Trophoblast cell (in vitro differentiated cells and primary cell): ENCODE data around the gene MRPS7.

Source experiments
- DNase-seq, 2 donors: peaks; one replicate each; pipeline ENCODE4 v3.0.0-alpha.2; 2016
- H2AFZ ChIP-seq: 2 replicates; pipeline ENCODE4 v1.6.1; 2013; ENCODE audit warnings: low read length, moderate library complexity, mild to moderate bottlenecking; ENCODE audit not compliant: insufficient read depth, poor library complexity
- H2AK5ac ChIP-seq: 2 replicates; pipeline ENCODE4 v1.6.1; 2013; ENCODE audit warnings: mild to moderate bottlenecking, low read length
- H2BK120ac ChIP-seq: 2 replicates; pipeline ENCODE4 v1.6.1; 2013; ENCODE audit warnings: low read length, mild to moderate bottlenecking, moderate library complexity; ENCODE audit not compliant: insufficient read depth, poor library complexity
- H2BK12ac ChIP-seq: 2 replicates; pipeline ENCODE4 v1.6.1; 2013; ENCODE audit warnings: mild to moderate bottlenecking, low read length, moderate library complexity
- H2BK5ac ChIP-seq: 2 replicates; pipeline ENCODE4 v1.6.1; 2013; ENCODE audit warnings: low read length, low read depth, moderate library complexity, mild to moderate bottlenecking; ENCODE audit not compliant: poor library complexity
- H3K14ac ChIP-seq: 2 replicates; pipeline ENCODE4 v1.6.1; 2013; ENCODE audit warnings: mild to moderate bottlenecking, low read length
- H3K18ac ChIP-seq: 2 replicates; pipeline ENCODE4 v1.6.1; 2013; ENCODE audit warnings: mild to moderate bottlenecking, low read length
- H3K23ac ChIP-seq: 2 replicates; pipeline ENCODE4 v1.6.1; 2013; ENCODE audit warnings: low read length
- H3K27ac ChIP-seq: 2 replicates; pipeline ENCODE4 v1.5.1; 2013; ENCODE audit warnings: low read depth, mild to moderate bottlenecking, inconsistent platforms, low read length, moderate library complexity
- H3K27me3 ChIP-seq: 2 replicates; pipeline ENCODE4 v1.6.1; 2013; ENCODE audit warnings: inconsistent platforms, mild to moderate bottlenecking, low read length, moderate library complexity; ENCODE audit not compliant: insufficient read depth
- H3K36me3 ChIP-seq, 2 experiments: 1 replicate in 1 of 2; 2 replicates in 1 of 2; pipeline ENCODE4 v1.6.1; 2013; ENCODE audit warnings: low read length in 2 of 2, mild to moderate bottlenecking in 2 of 2, moderate library complexity in 1 of 2; ENCODE audit not compliant: insufficient read depth in 2 of 2, control insufficient read depth in 1 of 2
- H3K4ac ChIP-seq: 2 replicates; pipeline ENCODE4 v1.6.1; 2013; ENCODE audit warnings: low read depth, mild to moderate bottlenecking, low read length, moderate library complexity
- H3K4me1 ChIP-seq, 2 experiments: 1 replicate in 1 of 2; 2 replicates in 1 of 2; pipeline ENCODE4 v1.6.1; 2013; ENCODE audit warnings: low read length in 2 of 2, mild to moderate bottlenecking in 2 of 2, moderate library complexity in 1 of 2; ENCODE audit not compliant: insufficient read depth in 2 of 2, control insufficient read depth in 1 of 2
- H3K4me2 ChIP-seq: 2 replicates; pipeline ENCODE4 v1.6.1; 2013; ENCODE audit warnings: inconsistent platforms, mild to moderate bottlenecking, low read length, moderate library complexity
- H3K4me3 ChIP-seq: 2 replicates; pipeline ENCODE4 v1.5.1; 2013; ENCODE audit warnings: mild to moderate bottlenecking, low read depth, low read length, inconsistent platforms
- H3K79me1 ChIP-seq: one replicate; pipeline ENCODE4 v1.6.1; 2013; ENCODE audit warnings: low read length
- H3K79me2 ChIP-seq: 2 replicates; pipeline ENCODE4 v1.6.1; 2013; ENCODE audit warnings: low read length, mild to moderate bottlenecking; ENCODE audit not compliant: control insufficient read depth, insufficient read depth, poor library complexity
- H3K9ac ChIP-seq: 2 replicates; pipeline ENCODE4 v1.6.1; 2013; ENCODE audit warnings: mild to moderate bottlenecking, low read length
- H3K9me3 ChIP-seq: 2 replicates; pipeline ENCODE4 v1.6.1; 2013; ENCODE audit warnings: low read depth, mild to moderate bottlenecking, control low read depth, inconsistent platforms, low read length; ENCODE audit not compliant: insufficient read depth
- H4K12ac ChIP-seq: 2 replicates; pipeline ENCODE4 v1.6.1; 2013; ENCODE audit warnings: low read depth, mild to moderate bottlenecking, low read length, moderate library complexity
- H4K8ac ChIP-seq: 2 replicates; pipeline ENCODE4 v1.6.1; 2013; ENCODE audit warnings: low read depth, mild to moderate bottlenecking, low read length, moderate library complexity
- H4K91ac ChIP-seq: one replicate; pipeline ENCODE4 v1.6.1; 2013; ENCODE audit warnings: low read depth, mild to moderate bottlenecking, low read length, moderate library complexity
- WGBS: extraction: QIAGEN DNeasy Blood & Tissue Kit; methylation state at CpG from one replicate; pipeline ENCODE4 v1.1.7; 2013; ENCODE audit warnings: missing lambda C conversion rate; ENCODE audit not compliant: insufficient read length, insufficient coverage; ENCODE audit errors: extremely low coverage; 5-methylcytosine and 5-hydroxymethylcytosine counted together

Gene MRPS7

DNA sequence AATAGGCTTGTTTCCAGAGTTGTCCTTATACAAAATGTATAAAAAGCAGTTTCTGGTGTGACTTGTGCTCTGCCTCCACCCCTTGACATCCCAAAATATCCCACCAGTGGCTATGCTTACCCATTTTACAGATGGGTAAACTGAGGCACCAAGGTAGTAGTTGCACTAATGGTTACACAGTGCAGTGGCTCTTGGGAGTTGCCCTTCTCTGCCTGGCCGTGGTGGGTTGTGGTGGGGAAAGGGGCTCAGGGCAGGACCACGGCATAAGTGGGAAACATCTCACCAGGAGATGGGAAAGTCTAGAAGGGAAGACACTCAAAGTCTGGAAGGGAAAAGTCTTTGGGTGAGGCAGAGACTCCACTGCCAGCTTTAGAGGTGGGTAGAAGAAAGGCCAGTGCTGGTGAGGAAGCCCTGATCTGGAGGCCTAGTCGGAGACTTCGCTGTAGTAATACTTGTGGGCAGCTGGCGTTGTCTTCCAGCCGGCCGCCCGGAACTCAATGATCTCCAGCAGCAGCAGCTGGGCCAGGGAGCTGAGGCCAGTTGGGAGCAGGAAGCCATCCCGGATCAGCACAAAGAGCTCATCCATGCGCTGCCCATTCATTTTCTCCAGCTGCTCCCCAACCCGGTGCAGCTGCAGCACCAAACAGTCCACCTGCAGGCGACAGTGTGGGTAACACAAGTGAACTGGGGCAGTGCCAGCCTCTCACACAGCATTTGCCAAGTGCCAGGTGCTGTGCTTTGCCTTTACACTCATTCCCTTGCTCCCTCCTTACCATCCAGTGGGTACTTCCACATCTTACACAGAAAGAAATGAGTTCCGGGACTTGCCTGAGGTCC, 4.9 kb downstream of the MRPS7 start:
- Histone ChIP-seq H3K23ac (no peak overlapping the region), H2AFZ (no peak overlapping the region), H3K4me1 (peaks cover 5 to 15% of the 10 kb centered on the region in 2 experiments), H3K27ac (no peak overlapping the region), H2AK5ac (no peak overlapping the region), H4K91ac (no peak overlapping the region), H2BK5ac (no peak overlapping the region), H3K9ac (no peak overlapping the region), H3K18ac (no peak overlapping the region), H3K27me3 (no peaks in the 10 kb centered on the region), H2BK120ac (no peak overlapping the region), H3K79me1 (peaks cover 16% of the 10 kb centered on the region), H3K79me2 (peaks cover 9% of the 10 kb centered on the region), H4K12ac (no peak overlapping the region), H3K4me3 (no peak overlapping the region), H3K14ac (no peak overlapping the region), H3K9me3 (no peaks in the 10 kb centered on the region), H3K4ac (no peak overlapping the region), H3K36me3 (peaks cover 25 to 33% of the 10 kb centered on the region in 2 experiments), H2BK12ac (no peak overlapping the region), H3K4me2 (no peak overlapping the region), H4K8ac (no peak overlapping the region)
- no peak for DNase-seq
- WGBS = no CpG with 5 or more reads among the region's 13 CpGs

DNA sequence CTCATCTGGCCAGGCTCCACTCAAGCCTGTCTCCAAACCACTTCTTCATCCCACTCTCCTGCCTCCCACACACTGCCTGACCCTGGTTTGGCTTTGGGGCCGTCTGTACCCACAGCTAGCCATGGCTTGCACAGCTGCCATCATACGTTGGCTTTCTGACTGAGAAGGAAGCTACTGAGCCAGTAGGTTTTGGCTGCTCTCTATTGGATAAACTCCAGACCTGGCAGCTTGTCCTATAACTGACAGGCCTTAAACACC, 5.4 kb downstream of the MRPS7 start:
- H3K79me2 ChIP-seq = peaks cover 7% of the 10 kb centered on the region

DNA sequence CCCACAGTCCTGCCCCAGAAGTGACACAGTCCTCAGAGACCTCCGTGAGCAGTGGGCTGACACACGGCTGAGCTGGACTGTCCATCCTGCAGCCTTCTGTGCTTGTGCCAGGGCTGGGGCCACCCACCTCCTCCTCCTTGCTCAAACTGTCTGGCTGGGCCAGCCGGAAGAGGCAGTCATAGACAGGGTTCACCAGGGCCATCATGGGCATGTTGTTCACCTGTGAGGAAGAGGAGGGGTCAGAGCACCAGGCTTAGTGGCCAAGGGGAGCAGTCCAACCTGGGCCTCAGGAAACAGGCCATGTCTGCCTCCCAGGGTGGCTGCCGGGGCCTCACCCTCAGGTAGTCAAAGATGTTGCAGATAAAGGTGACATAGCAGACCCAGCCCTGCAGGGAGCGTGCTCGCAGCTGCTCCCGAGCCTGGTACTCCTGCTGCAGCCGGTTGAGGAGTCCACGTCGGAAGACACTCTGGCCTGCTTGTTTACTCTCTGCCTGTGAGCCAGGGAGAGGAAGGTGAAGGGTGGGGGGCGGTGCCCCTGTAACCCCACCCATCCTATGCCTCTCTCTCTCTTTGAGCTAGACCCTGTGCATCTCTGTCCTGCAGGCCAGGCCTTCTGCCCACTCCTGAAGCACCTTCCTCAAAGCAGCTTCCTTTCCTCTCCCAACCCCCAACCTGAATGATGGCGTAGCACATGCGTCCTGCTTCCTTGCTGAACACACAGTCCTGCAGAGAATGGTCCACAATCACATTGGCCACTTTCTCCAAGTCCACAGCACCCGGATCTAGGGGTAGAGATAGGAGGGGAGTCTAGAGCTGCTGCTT, 5.9 kb downstream of the MRPS7 start:
- H4K91ac ChIP-seq = no peak overlapping the region
- H2AFZ ChIP-seq = no peak overlapping the region
- H3K4me1 ChIP-seq = peaks cover 1 to 10% of the 10 kb centered on the region in 2 experiments
- H3K9me3 ChIP-seq = no peaks in the 10 kb centered on the region
- no peak overlapping the region for H3K9ac ChIP-seq
- no peak overlapping the region for H2BK5ac ChIP-seq
- H2AK5ac ChIP-seq = no peak overlapping the region
- H3K79me1 ChIP-seq = peaks cover 10% of the 10 kb centered on the region
- H4K12ac ChIP-seq = no peak overlapping the region
- H2BK120ac ChIP-seq = no peak overlapping the region
- no peak overlapping the region for H2BK12ac ChIP-seq
- H3K4ac ChIP-seq = no peak overlapping the region
- peak; percentile 25 to 58 for DNase-seq
- H3K14ac ChIP-seq = no peak overlapping the region
- no peak overlapping the region for H3K4me2 ChIP-seq
- no peak overlapping the region for H3K27ac ChIP-seq
- no peaks in the 10 kb centered on the region for H3K27me3 ChIP-seq
- H3K36me3 ChIP-seq = peaks cover 25 to 33% of the 10 kb centered on the region in 2 experiments
- H4K8ac ChIP-seq = no peak overlapping the region
- no peak overlapping the region for H3K18ac ChIP-seq
- no CpG with 5 or more reads among the region's 14 CpGs for WGBS
- no peak overlapping the region for H3K4me3 ChIP-seq
- no peak overlapping the region for H3K23ac ChIP-seq
- H3K79me2 ChIP-seq = peaks cover 5% of the 10 kb centered on the region

More for the DNA sequence above, 5.4 kb downstream of the MRPS7 start:
- DNase-seq = no peak
- H3K4me3 ChIP-seq = no peak overlapping the region
- H4K91ac ChIP-seq = no peak overlapping the region
- H3K9me3 ChIP-seq = no peaks in the 10 kb centered on the region
- H2BK120ac ChIP-seq = no peak overlapping the region
- no peak overlapping the region for H3K4ac ChIP-seq
- no peak overlapping the region for H3K23ac ChIP-seq
- H3K27ac ChIP-seq = no peak overlapping the region
- no peak overlapping the region for H2AFZ ChIP-seq
- H3K14ac ChIP-seq = no peak overlapping the region
- peaks cover 25 to 33% of the 10 kb centered on the region in 2 experiments for H3K36me3 ChIP-seq
- H2AK5ac ChIP-seq = no peak overlapping the region
- no peak overlapping the region for H3K18ac ChIP-seq
- H4K12ac ChIP-seq = no peak overlapping the region
- H3K9ac ChIP-seq = no peak overlapping the region
- WGBS = no CpG with 5 or more reads among the region's 2 CpGs
- peaks cover 12% of the 10 kb centered on the region for H3K79me1 ChIP-seq
- no peaks in the 10 kb centered on the region for H3K27me3 ChIP-seq
- no peak overlapping the region for H3K4me2 ChIP-seq
- no peak overlapping the region for H2BK5ac ChIP-seq
- no peak overlapping the region for H2BK12ac ChIP-seq
- H4K8ac ChIP-seq = no peak overlapping the region
- H3K4me1 ChIP-seq = peaks cover 5 to 15% of the 10 kb centered on the region in 2 experiments

DNA sequence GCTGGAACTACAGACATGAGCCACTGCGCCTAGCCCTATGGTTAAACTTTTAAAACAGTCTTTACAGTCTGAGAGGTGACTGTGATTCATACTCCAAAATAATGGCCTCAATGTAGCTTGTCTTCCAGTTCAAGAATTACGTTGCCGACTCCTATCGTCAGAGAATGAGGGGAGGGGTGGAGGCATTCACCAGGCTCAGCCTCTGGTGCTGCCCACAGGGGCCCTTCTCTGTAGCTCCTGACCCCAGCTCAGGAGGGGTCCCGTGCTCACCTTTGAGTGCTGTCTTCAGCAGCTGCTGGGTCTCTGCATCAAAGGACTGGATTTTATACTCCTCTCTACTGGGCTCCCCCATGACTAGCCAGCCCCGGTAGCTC, 8.2 kb downstream of the MRPS7 start:
- peaks cover 10% of the 10 kb centered on the region for H3K79me1 ChIP-seq
- no peak overlapping the region for H2BK120ac ChIP-seq
- peak overlapping the region; percentile 90 for H3K4me3 ChIP-seq
- H3K27me3 ChIP-seq = no peaks in the 10 kb centered on the region
- H2BK12ac ChIP-seq = no peak overlapping the region
- DNase-seq = peak in 1 of 2 donors; percentile 11
- peak overlapping the region; percentile 81 for H4K8ac ChIP-seq
- H3K4me2 ChIP-seq = peak overlapping the region; percentile 96
- H3K18ac ChIP-seq = no peak overlapping the region
- H3K14ac ChIP-seq = no peak overlapping the region
- H3K9ac ChIP-seq = no peak overlapping the region
- no peak overlapping the region for H4K12ac ChIP-seq
- H3K36me3 ChIP-seq = peaks cover 19 to 23% of the 10 kb centered on the region in 2 experiments
- H3K4ac ChIP-seq = no peak overlapping the region
- H3K27ac ChIP-seq = no peak overlapping the region
- no CpG with 5 or more reads among the region's 6 CpGs for WGBS
- no peak overlapping the region for H2BK5ac ChIP-seq
- peaks cover 5% of the 10 kb centered on the region for H3K79me2 ChIP-seq
- H3K23ac ChIP-seq = no peak overlapping the region
- peak overlapping the region; percentile 86 for H2AFZ ChIP-seq
- peaks cover 0 to 10% of the 10 kb centered on the region in 2 experiments for H3K4me1 ChIP-seq
- H2AK5ac ChIP-seq = no peak overlapping the region
- H4K91ac ChIP-seq = peak overlapping the region; percentile 20
- H3K9me3 ChIP-seq = peaks cover 2% of the 10 kb centered on the region
